HG02852 (cell line): Measurements from ENCODE around the gene NPY4R.
"Not testable (repeated sequence)": the region's sequence is repeated elsewhere in the genome, so short reads cannot be mapped to it uniquely, and the experiment has no call there.

Source experiments
- ATAC-seq: cut with Tn5 transposase; IDR thresholded peaks from one replicate; pipeline ENCODE4 v1.9.1; 2021; ENCODE audit warnings: mild to moderate bottlenecking, moderate library complexity; ENCODE audit not compliant: unreplicated experiment

The NPY4R gene

GRCh38 chr10:46465765-46466164 is at the start of gene NPY4R:
Gene NPY4R, minus strand, starts transcription at chr10:46465958. Its CDS starts 3,323 bp downstream, at chr10:46462635.
- not testable (repeated sequence) for ATAC-seq

GRCh38 chr10:46515366-46515765 is 49.6 kb upstream of the NPY4R start:
- ATAC-seq = no peak

GRCh38 chr10:46514899-46515298 is 49.1 kb upstream of the NPY4R start:
- ATAC-seq = no peak

GRCh38 chr10:46514431-46514861 is 48.7 kb upstream of the NPY4R start:
- ATAC-seq = no peak

- ATAC-seq = not testable (repeated sequence)
Measured at GRCh38 chr10:46513333-46513732, 47.6 kb upstream of the NPY4R start.

- not testable (repeated sequence) for ATAC-seq
Measured at GRCh38 chr10:46512725-46513124, 47.0 kb upstream of the NPY4R start.

GRCh38 chr10:46512002-46512401 is 46.2 kb upstream of the NPY4R start:
- not testable (repeated sequence) for ATAC-seq

- ATAC-seq = not testable (repeated sequence)
Measured at GRCh38 chr10:46499990-46500389, 34.2 kb upstream of the NPY4R start.

- ATAC-seq = not testable (repeated sequence)
Measured at GRCh38 chr10:46498985-46499703, 33.4 kb upstream of the NPY4R start.

GRCh38 chr10:46497878-46498277 is 32.1 kb upstream of the NPY4R start:
- ATAC-seq = not testable (repeated sequence)

GRCh38 chr10:46497401-46497800 is 31.6 kb upstream of the NPY4R start:
- not testable (repeated sequence) for ATAC-seq

GRCh38 chr10:46491364-46492114 is 25.8 kb upstream of the NPY4R start:
- ATAC-seq = not testable (repeated sequence)

GRCh38 chr10:46490285-46490684 is 24.5 kb upstream of the NPY4R start:
- not testable (repeated sequence) for ATAC-seq

- ATAC-seq = not testable (repeated sequence)
Measured at GRCh38 chr10:46486459-46486858, 20.7 kb upstream of the NPY4R start.

GRCh38 chr10:46474746-46475320 is 9.1 kb upstream of the NPY4R start:
- ATAC-seq = not testable (repeated sequence)

- not testable (repeated sequence) for ATAC-seq
Measured at GRCh38 chr10:46473758-46474157, 8.0 kb upstream of the NPY4R start.

GRCh38 chr10:46470134-46470533 is 4.4 kb upstream of the NPY4R start:
- not testable (repeated sequence) for ATAC-seq

- ATAC-seq = not testable (repeated sequence)
Measured at GRCh38 chr10:46468119-46468809, 2.5 kb upstream of the NPY4R start.

- not testable (repeated sequence) for ATAC-seq
Measured at GRCh38 chr10:46463608-46464007, 2.1 kb downstream of the NPY4R start.

- not testable (repeated sequence) for ATAC-seq
Measured at GRCh38 chr10:46462276-46462675, 3.5 kb downstream of the NPY4R start.

- not testable (repeated sequence) for ATAC-seq
Measured at GRCh38 chr10:46459579-46459978, 6.2 kb downstream of the NPY4R start.
